ENCODE measurements around the gene PHC2.

- TF ChIP-seq OVOL3 (tag by site-specific recombination; IDR thresholded peaks at IDR 0.05) (no peak), CTCF (tag by site-specific recombination; IDR thresholded peaks at IDR 0.05) (no peak), ZNF350 (tag by site-specific recombination; IDR thresholded peaks at IDR 0.05) (no peak), ZBTB1 (tag by site-specific recombination; IDR thresholded peaks at IDR 0.05) (no peak), ZNF274 (IDR thresholded peaks at IDR 0.05; ENCODE audit: low read length) (no peak), ZNF274 (tag by site-specific recombination; IDR thresholded peaks at IDR 0.05; ENCODE audit: borderline replicate concordance) (no peak), ZNF18 (tag by site-specific recombination; IDR thresholded peaks at IDR 0.05) (no peak), YY1 (tag by site-specific recombination; IDR thresholded peaks at IDR 0.05) (no peak), ZNF707 (tag by site-specific recombination; IDR thresholded peaks at IDR 0.05) (no peak), ATF2 (tag by site-specific recombination; IDR thresholded peaks at IDR 0.05; ENCODE audit: low read depth) (no peak)
These were observed 72.6 kb downstream of the PHC2 start for GRCh38 chr1:33358114-33358794.
